ENCODE data around the gene SHE. TPM values are rescaled to one million over a fixed set of nuclear protein-coding genes. Genes with fewer than 3 reads are reported as not detected.

The SHE gene
- total and polyA plus RNA-seq, 2 donors (not counting 3 experiments of a cell fraction or from before 2014, with no cell fraction given) = 30.1 to 52.7 TPM

GRCh38 chr1:154500533-154500932 lies 1.7 kb downstream of the SHE start:
- no peak for TF ChIP-seq JUN (IDR thresholded peaks at IDR 0.05; ENCODE audit: borderline replicate concordance, insufficient read depth, insufficient read length, low read depth)
- TF ChIP-seq FOS (IDR thresholded peaks at IDR 0.05; ENCODE audit: borderline replicate concordance, insufficient read depth, low read length) = no peak
- no peak for TF ChIP-seq MYC (IDR thresholded peaks at IDR 0.05; ENCODE audit: low read depth, low read length)
- no peak for TF ChIP-seq GATA2 (IDR thresholded peaks at IDR 0.05; ENCODE audit: insufficient read depth, insufficient read length, low read depth, low read length)
- no peak for TF ChIP-seq MAX (IDR thresholded peaks at IDR 0.05; ENCODE audit: insufficient read depth, insufficient read length)
- no peak for TF ChIP-seq POLR2AphosphoS5 (IDR thresholded peaks at IDR 0.05; ENCODE audit: insufficient read depth, low read depth, low read length)
- peak overlapping the region; percentile 95 for H3K4me2 ChIP-seq (ENCODE audit: insufficient read depth, low read length)
- H2AFZ ChIP-seq (ENCODE audit: low read depth, low read length) = no peak overlapping the region
- no peaks in the 10 kb centered on the region for H3K9me1 ChIP-seq (replicated peaks; ENCODE audit: control insufficient read depth, extremely low read depth, insufficient read depth, low read length)
- peak; percentile 52 for DNase-seq (ENCODE audit: low read depth, low spot score)
- no peaks in the 10 kb centered on the region for H3K27me3 ChIP-seq (ENCODE audit: control insufficient read depth in 2 of 2, insufficient read depth in 2 of 2, low read length in 2 of 2)
- BruUV-seq (replicated peaks) = TSS peak; percentile 23
- no peaks in the 10 kb centered on the region for H3K36me3 ChIP-seq (ENCODE audit: control insufficient read depth in 2 of 2, extremely low read depth in 1 of 2, insufficient read depth in 2 of 2, low read length in 2 of 2)
- H3K9ac ChIP-seq (replicated peaks; ENCODE audit: extremely low read depth, insufficient read depth, low read length) = peak overlapping the region; percentile 89
- H3K9me3 ChIP-seq (replicated peaks; ENCODE audit: control insufficient read depth, insufficient read depth, low read length) = no peaks in the 10 kb centered on the region
- intact Hi-C loops (cut with micrococcal nuclease) (no loop called here), dilution Hi-C loops (cut with MboI; ENCODE audit: extremely low pct_ligation_motif_present, low sequenced_read_pairs) (no loop called here)
- ChIA-PET CTCF (interaction anchor here (1.1 to 4.6 kb wide), 8 partner anchors 8 to 45 kb away, joined by 3 to 40 read pairs (median 6); no protein-coding TSS in a partner anchor), POLR2A (interaction anchor here (0.5 to 2.9 kb wide), 2 partner anchors 16 to 108 kb away, joined by 6 to 12 read pairs; no protein-coding TSS in a partner anchor)
- peak overlapping the region; percentile 74 for H3K27ac ChIP-seq (ENCODE audit: insufficient read depth, low read depth, low read length)
- H3K4me3 ChIP-seq (replicated peaks in 1 of 3; ENCODE audit: insufficient read depth in 1 of 3, low read depth in 1 of 3, low read length in 3 of 3) = peak overlapping the region; percentile 73 to 99 (median 88)
- peak; percentile 82 for FAIRE-seq
- peaks cover 34% of the 10 kb centered on the region for H3K79me2 ChIP-seq (ENCODE audit: control insufficient read depth, insufficient read depth, low read length)
- no peaks in the 10 kb centered on the region for H4K20me1 ChIP-seq (replicated peaks; ENCODE audit: control insufficient read depth, extremely low read depth, insufficient read depth, low read length)
- peaks cover 44% of the 10 kb centered on the region for H3K4me1 ChIP-seq (ENCODE audit: control insufficient read depth, extremely low read depth, insufficient read depth, low read length)

DNA sequence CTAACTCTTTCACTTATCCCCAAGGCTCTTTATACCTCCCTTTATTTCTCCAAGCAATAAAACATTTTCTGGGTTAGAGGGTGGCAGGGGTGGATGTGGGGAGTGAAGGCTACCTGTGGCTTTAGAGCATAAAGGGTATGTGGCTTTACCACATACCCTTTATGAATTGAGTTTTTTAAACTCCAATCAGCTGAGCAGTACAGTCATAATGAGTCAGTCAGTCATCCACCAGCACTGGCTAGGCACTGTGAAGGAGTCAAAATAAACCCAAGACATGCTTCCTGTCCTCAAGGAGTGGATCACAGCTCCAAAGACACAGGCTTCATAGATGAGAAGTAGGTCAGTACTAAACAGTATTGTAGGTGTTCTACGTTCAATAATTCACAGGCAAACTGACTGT lies 2.8 kb downstream of the SHE start:
- DNase-seq (ENCODE audit: low read depth, low spot score) (peak; percentile 44), FAIRE-seq (peak; percentile 95)
- POLR2A ChIA-PET = interaction anchor here (2.9 kb wide), 1 partner anchor 15 kb away, joined by 12 read pairs; no protein-coding TSS in a partner anchor
- Histone ChIP-seq H3K9me3 (replicated peaks; ENCODE audit: control insufficient read depth, insufficient read depth, low read length) (no peaks in the 10 kb centered on the region), H3K4me2 (ENCODE audit: insufficient read depth, low read length) (peak overlapping the region; percentile 95), H3K27ac (ENCODE audit: insufficient read depth, low read depth, low read length) (peak overlapping the region; percentile 45), H3K79me2 (ENCODE audit: control insufficient read depth, insufficient read depth, low read length) (peaks cover 38% of the 10 kb centered on the region), H4K20me1 (replicated peaks; ENCODE audit: control insufficient read depth, extremely low read depth, insufficient read depth, low read length) (no peaks in the 10 kb centered on the region), H3K36me3 (ENCODE audit: control insufficient read depth in 2 of 2, extremely low read depth in 1 of 2, insufficient read depth in 2 of 2, low read length in 2 of 2) (no peaks in the 10 kb centered on the region), H3K9me1 (replicated peaks; ENCODE audit: control insufficient read depth, extremely low read depth, insufficient read depth, low read length) (no peaks in the 10 kb centered on the region), H3K9ac (replicated peaks; ENCODE audit: extremely low read depth, insufficient read depth, low read length) (peak overlapping the region; percentile 89), H3K4me1 (ENCODE audit: control insufficient read depth, extremely low read depth, insufficient read depth, low read length) (peaks cover 55% of the 10 kb centered on the region), H3K27me3 (ENCODE audit: control insufficient read depth in 2 of 2, insufficient read depth in 2 of 2, low read length in 2 of 2) (no peaks in the 10 kb centered on the region), H3K4me3 (replicated peaks in 1 of 3; ENCODE audit: insufficient read depth in 1 of 3, low read depth in 1 of 3, low read length in 3 of 3) (peak overlapping the region in 2 of 3 experiments; percentile 73 to 99), H2AFZ (ENCODE audit: low read depth, low read length) (no peak overlapping the region)
- CTCF ChIA-PET = interaction anchor here (2.1 to 4.6 kb wide), 4 partner anchors 9 to 47 kb away, joined by 8 to 40 read pairs (median 24); no protein-coding TSS in a partner anchor
- TF ChIP-seq CTCF (IDR thresholded peaks at IDR 0.05; ENCODE audit: extremely low read depth in 1 of 2, insufficient read depth in 1 of 2, low read depth in 1 of 2, low read length in 2 of 2) = no peak
- no peak for TF ChIP-seq EZH2 (IDR thresholded peaks at IDR 0.05; ENCODE audit: borderline replicate concordance, low read depth, low read length, severe bottlenecking)
- peak; percentile 56 for TF ChIP-seq JUN (IDR thresholded peaks at IDR 0.05; ENCODE audit: borderline replicate concordance, insufficient read depth, insufficient read length, low read depth)
- no peak for TF ChIP-seq MYC (IDR thresholded peaks at IDR 0.05; ENCODE audit: low read depth, low read length)
- no peak for TF ChIP-seq MAX (IDR thresholded peaks at IDR 0.05; ENCODE audit: insufficient read depth, insufficient read length)
- TF ChIP-seq GATA2 (IDR thresholded peaks at IDR 0.05; ENCODE audit: insufficient read depth, insufficient read length, low read depth, low read length) = no peak
- peak; percentile 84 for TF ChIP-seq FOS (IDR thresholded peaks at IDR 0.05; ENCODE audit: borderline replicate concordance, insufficient read depth, low read length)
- peak; percentile 64 for TF ChIP-seq POLR2AphosphoS5 (IDR thresholded peaks at IDR 0.05; ENCODE audit: insufficient read depth, low read depth, low read length)
- TF ChIP-seq POLR2A (IDR thresholded peaks at IDR 0.05; ENCODE audit: low read depth, low read length) = no peak
- dilution Hi-C loops (cut with MboI; ENCODE audit: extremely low pct_ligation_motif_present, low sequenced_read_pairs) = no loop called here
- intact Hi-C loops (cut with micrococcal nuclease) = loop anchor here (10.0 kb wide), 1 partner anchor 235 kb away; no protein-coding TSS in a partner anchor
- BruUV-seq (replicated peaks) = no TSS peak
